ENCODE measurements around the gene WHRN. TPM values are rescaled to one million over a fixed set of nuclear protein-coding genes. Genes with fewer than 3 reads are reported as not detected.

The WHRN gene
- total RNA-seq, 1 experiment from 2014 or later: 9.4 TPM

GRCh38 chr9:114465906-114466900 is 39.1 kb downstream of the WHRN start:
- BruUV-seq (replicated peaks): no TSS peak
- ChIA-PET CTCF (interaction anchor here (0.5 kb wide), 1 partner anchor 1498 kb away, joined by 3 read pairs; no protein-coding TSS in a partner anchor), POLR2A (no interaction called here)
- Mint-ChIP-seq H3K4me3 (ENCODE audit: unreplicated experiment) (no peak overlapping the region), H3K4me1 (ENCODE audit: insufficient read depth, unreplicated experiment) (peaks cover 9% of the 10 kb centered on the region), H3K27ac (ENCODE audit: low read depth, unreplicated experiment) (no peak overlapping the region), H3K9me3 (ENCODE audit: unreplicated experiment) (no peaks in the 10 kb centered on the region), H3K27me3 (ENCODE audit: insufficient read depth, unreplicated experiment) (no peaks in the 10 kb centered on the region), H3K36me3 (ENCODE audit: insufficient read depth, unreplicated experiment) (no peaks in the 10 kb centered on the region)
- DNase-seq (ENCODE audit: unreplicated experiment): no peak
- intact Hi-C loops (cut with micrococcal nuclease): no loop called here
- TF ChIP-seq CTCF (IDR thresholded peaks at IDR 0.05; ENCODE audit: unreplicated experiment): no peak

- POLR2A ChIA-PET: no interaction called here
These were observed 39.9 kb downstream of the WHRN start for GRCh38 chr9:114465417-114465816.

GRCh38 chr9:114464281-114465051 is 40.8 kb downstream of the WHRN start:
- no TSS peak for BruUV-seq (replicated peaks)
- Mint-ChIP-seq H3K9me3 (ENCODE audit: unreplicated experiment) (no peaks in the 10 kb centered on the region), H3K4me3 (ENCODE audit: unreplicated experiment) (no peak overlapping the region), H3K36me3 (ENCODE audit: insufficient read depth, unreplicated experiment) (no peaks in the 10 kb centered on the region), H3K4me1 (ENCODE audit: insufficient read depth, unreplicated experiment) (peaks cover 9% of the 10 kb centered on the region), H3K27ac (ENCODE audit: low read depth, unreplicated experiment) (no peak overlapping the region), H3K27me3 (ENCODE audit: insufficient read depth, unreplicated experiment) (no peaks in the 10 kb centered on the region)
- ChIA-PET POLR2A (interaction anchor here (0.6 kb wide), 1 partner anchor 654 kb away, joined by 3 read pairs; no protein-coding TSS in a partner anchor), CTCF (interaction anchor here (1.1 kb wide), 2 partner anchors 43 to 189 kb away, joined by 3 read pairs; no protein-coding TSS in a partner anchor)
- DNase-seq (ENCODE audit: unreplicated experiment): no peak
- no peak for TF ChIP-seq CTCF (IDR thresholded peaks at IDR 0.05; ENCODE audit: unreplicated experiment)
- intact Hi-C loops (cut with micrococcal nuclease): no loop called here

More at GRCh38 chr9:114465417-114465816, 39.9 kb downstream of the WHRN start:
- Mint-ChIP-seq H3K36me3 (ENCODE audit: insufficient read depth, unreplicated experiment) (no peaks in the 10 kb centered on the region), H3K4me3 (ENCODE audit: unreplicated experiment) (no peak overlapping the region), H3K4me1 (ENCODE audit: insufficient read depth, unreplicated experiment) (peaks cover 9% of the 10 kb centered on the region), H3K27ac (ENCODE audit: low read depth, unreplicated experiment) (no peak overlapping the region), H3K9me3 (ENCODE audit: unreplicated experiment) (no peaks in the 10 kb centered on the region), H3K27me3 (ENCODE audit: insufficient read depth, unreplicated experiment) (no peaks in the 10 kb centered on the region)
- no peak for DNase-seq (ENCODE audit: unreplicated experiment)
- intact Hi-C loops (cut with micrococcal nuclease): no loop called here
- CTCF ChIA-PET: interaction anchor here (1.1 kb wide), 1 partner anchor 42 kb away, joined by 3 read pairs; no protein-coding TSS in a partner anchor
- no peak for TF ChIP-seq CTCF (IDR thresholded peaks at IDR 0.05; ENCODE audit: unreplicated experiment)
- no TSS peak for BruUV-seq (replicated peaks)

- intact Hi-C loops (cut with micrococcal nuclease): no loop called here
- H3K4me1 Mint-ChIP-seq (ENCODE audit: insufficient read depth, unreplicated experiment): peaks cover 8% of the 10 kb centered on the region
- no TSS peak for BruUV-seq (replicated peaks)
- H3K36me3 Mint-ChIP-seq (ENCODE audit: insufficient read depth, unreplicated experiment): no peaks in the 10 kb centered on the region
- H3K27ac Mint-ChIP-seq (ENCODE audit: low read depth, unreplicated experiment): no peak overlapping the region
- H3K27me3 Mint-ChIP-seq (ENCODE audit: insufficient read depth, unreplicated experiment): no peaks in the 10 kb centered on the region
- no peak for TF ChIP-seq CTCF (IDR thresholded peaks at IDR 0.05; ENCODE audit: unreplicated experiment)
- ChIA-PET CTCF (interaction anchor here (0.5 to 1.2 kb wide), 3 partner anchors 25 to 200 kb away, joined by 3 to 6 read pairs (median 3); no protein-coding TSS in a partner anchor), POLR2A (no interaction called here)
- H3K9me3 Mint-ChIP-seq (ENCODE audit: unreplicated experiment): no peaks in the 10 kb centered on the region
- no peak for DNase-seq (ENCODE audit: unreplicated experiment)
- H3K4me3 Mint-ChIP-seq (ENCODE audit: unreplicated experiment): no peak overlapping the region
These were observed 42.5 kb downstream of the WHRN start for GRCh38 chr9:114462791-114463190.

All from MCF 10A (cell line).